ENCODE measurements around the gene USP5. TPM values are rescaled to one million over a fixed set of nuclear protein-coding genes. Genes with fewer than 3 reads are reported as not detected.

USP5 gene
- polyA plus RNA-seq, 3 donors: 28.0 to 32.4 (median 29.9) TPM

GRCh38 chr12:6867413-6868210 is 15.7 kb downstream of the USP5 start, which contains the start of gene TPI1:
TSS of gene TPI1 (plus strand) at chr12:6867531. CDS start at chr12:6867567, 36 bp downstream.
- Histone ChIP-seq H3K9ac (ENCODE audit: insufficient read depth, low read length, poor library complexity, severe bottlenecking) (peak within 1 kb of the TSS; percentile 88), H3K4me2 (replicated peaks; ENCODE audit: extremely low read depth, low read length, poor library complexity, severe bottlenecking) (peak within 1 kb of the TSS; percentile 94), H3K27me3 (ENCODE audit: control insufficient read depth in 2 of 2, insufficient read depth in 2 of 2, low read length in 2 of 2) (no peaks in the 10 kb centered on the region), H3K36me3 (replicated peaks in 1 of 2; ENCODE audit: control insufficient read depth in 1 of 2, insufficient read depth in 2 of 2, low read length in 2 of 2) (peaks cover 45 to 57% of the 10 kb centered on the region in 2 donors), H3K79me2 (ENCODE audit: insufficient read depth, low read length) (peaks cover 51% of the 10 kb centered on the region), H3K9me3 (replicated peaks in 1 of 2; ENCODE audit: control insufficient read depth in 1 of 2, insufficient read depth in 1 of 2, low read length in 2 of 2) (no peaks in the 10 kb centered on the region), H3K27ac (ENCODE audit: low read depth in 1 of 2, low read length in 2 of 2) (peak within 1 kb of the TSS; percentile 63 to 86), H3K4me1 (ENCODE audit: control insufficient read depth in 1 of 2, insufficient read depth in 2 of 2, low read length in 2 of 2) (peaks cover 36 to 56% of the 10 kb centered on the region in 2 donors), H2AFZ (ENCODE audit: insufficient read depth, low read depth, low read length, poor library complexity, severe bottlenecking) (peak within 1 kb of the TSS; percentile 97), H3K4me3 (replicated peaks in 1 of 3; ENCODE audit: low read depth in 2 of 3, low read length in 3 of 3) (peak within 1 kb of the TSS; percentile 76 to 97 (median 86)), H4K20me1 (ENCODE audit: insufficient read depth, low read length) (peaks cover 50% of the 10 kb centered on the region)
- peak; percentile 15 for TF ChIP-seq CTCF (IDR thresholded peaks at IDR 0.05)
- intact Hi-C loops (cut with micrococcal nuclease): loop anchor here (2.0 to 5.0 kb wide), 3 partner anchors 97 to 245 kb away; partner anchors contain the start of gene C1RL (in 1 of the 2)
- peak within 1 kb of the TSS; percentile 92 to 95 for H3K4me3 Mint-ChIP-seq
- peaks cover 0 to 5% (median 3%) of the 10 kb centered on the region in 3 donors for H3K27me3 Mint-ChIP-seq (ENCODE audit: low read depth in 3 of 3)
- peak within 1 kb of the TSS; percentile 82 to 95 (median 92) for H3K27ac Mint-ChIP-seq
- no peaks in the 10 kb centered on the region for H3K9me3 Mint-ChIP-seq
- H3K36me3 Mint-ChIP-seq: peaks cover 52 to 66% of the 10 kb centered on the region in 2 donors
- peaks cover 52% of the 10 kb centered on the region for H3K4me1 Mint-ChIP-seq
- peak; percentile 86 to 88 (median 86) for DNase-seq
- WGBS (ENCODE audit: insufficient coverage): under 1% methylated on average over 85 of the region's 86 CpGs

DNA sequence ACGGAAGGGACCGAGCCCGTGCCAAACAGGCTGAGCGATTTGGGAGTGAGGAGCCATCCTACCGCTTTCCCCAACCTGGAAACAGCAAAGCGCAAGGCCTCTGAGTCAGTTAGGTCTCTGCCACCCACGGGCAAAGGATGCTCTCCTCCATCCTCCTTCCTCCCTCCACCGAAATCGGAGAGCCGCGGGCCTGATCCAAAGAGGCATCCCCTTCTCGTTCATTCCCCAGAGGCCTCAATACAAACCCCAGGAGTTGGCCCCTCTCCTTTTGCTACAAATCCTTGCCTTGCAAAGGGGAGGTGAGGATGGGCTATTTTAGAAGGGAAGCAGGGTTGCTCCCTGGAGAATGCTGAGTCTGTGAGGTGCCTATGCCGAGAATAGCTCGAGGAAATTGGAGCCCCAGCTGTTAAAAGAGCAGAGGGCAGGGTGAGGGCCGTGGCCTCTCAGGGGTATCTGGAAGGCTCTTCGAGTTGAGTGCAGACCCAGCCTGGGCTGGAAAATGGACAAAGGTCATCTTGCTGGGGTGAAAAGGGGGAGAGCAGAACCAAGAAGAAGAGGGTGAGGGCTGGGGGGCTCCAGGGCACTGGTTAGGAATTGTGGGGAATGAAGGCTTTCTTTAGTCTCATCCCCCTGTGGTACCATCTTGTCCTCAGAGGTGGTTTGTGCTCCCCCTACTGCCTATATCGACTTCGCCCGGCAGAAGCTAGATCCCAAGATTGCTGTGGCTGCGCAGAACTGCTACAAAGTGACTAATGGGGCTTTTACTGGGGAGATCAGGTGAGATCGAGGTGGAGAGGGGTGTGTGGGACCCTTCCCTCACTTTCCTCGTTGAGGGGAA is 16.5 kb downstream of the USP5 start:
- no peaks in the 10 kb centered on the region for H3K9me3 ChIP-seq (replicated peaks in 1 of 2; ENCODE audit: control insufficient read depth in 1 of 2, insufficient read depth in 1 of 2, low read length in 2 of 2)
- peak overlapping the region; percentile 94 for H3K4me2 ChIP-seq (replicated peaks; ENCODE audit: extremely low read depth, low read length, poor library complexity, severe bottlenecking)
- peak overlapping the region; percentile 88 for H3K9ac ChIP-seq (ENCODE audit: insufficient read depth, low read length, poor library complexity, severe bottlenecking)
- H3K27ac ChIP-seq (ENCODE audit: low read depth in 1 of 2, low read length in 2 of 2): peak overlapping the region in 1 of 2 donors; percentile 86
- peaks cover 0 to 3% (median 3%) of the 10 kb centered on the region in 3 donors for H3K27me3 Mint-ChIP-seq (ENCODE audit: low read depth in 3 of 3)
- WGBS (ENCODE audit: insufficient coverage): 15% methylated on average over 12 of the region's 22 CpGs
- no peaks in the 10 kb centered on the region for H3K9me3 Mint-ChIP-seq
- peaks cover 37 to 49% of the 10 kb centered on the region in 2 donors for H3K36me3 ChIP-seq (replicated peaks in 1 of 2; ENCODE audit: control insufficient read depth in 1 of 2, insufficient read depth in 2 of 2, low read length in 2 of 2)
- H3K4me1 Mint-ChIP-seq: peaks cover 52% of the 10 kb centered on the region
- H3K4me3 Mint-ChIP-seq: peak overlapping the region; percentile 92 to 95
- peak overlapping the region; percentile 97 for H2AFZ ChIP-seq (ENCODE audit: insufficient read depth, low read depth, low read length, poor library complexity, severe bottlenecking)
- H3K36me3 Mint-ChIP-seq: peaks cover 45 to 58% of the 10 kb centered on the region in 2 donors
- peak overlapping the region; percentile 82 to 91 (median 87) for H3K27ac Mint-ChIP-seq
- H3K4me1 ChIP-seq (ENCODE audit: control insufficient read depth in 1 of 2, insufficient read depth in 2 of 2, low read length in 2 of 2): peaks cover 36 to 59% of the 10 kb centered on the region in 2 donors
- no peaks in the 10 kb centered on the region for H3K27me3 ChIP-seq (ENCODE audit: control insufficient read depth in 2 of 2, insufficient read depth in 2 of 2, low read length in 2 of 2)
- H4K20me1 ChIP-seq (ENCODE audit: insufficient read depth, low read length): peaks cover 55% of the 10 kb centered on the region
- TF ChIP-seq CTCF (IDR thresholded peaks at IDR 0.05): no peak
- peak overlapping the region; percentile 76 to 97 (median 86) for H3K4me3 ChIP-seq (replicated peaks in 1 of 3; ENCODE audit: low read depth in 2 of 3, low read length in 3 of 3)
- intact Hi-C loops (cut with micrococcal nuclease): loop anchor here (2.0 to 5.0 kb wide), 3 partner anchors 96 to 244 kb away; partner anchors contain the start of gene C1RL (in 1 of the 2)
- peak in 1 of 3 donors; percentile 29 for DNase-seq
- H3K79me2 ChIP-seq (ENCODE audit: insufficient read depth, low read length): peaks cover 56% of the 10 kb centered on the region

Data from CD14-positive monocyte (primary cell).